Stomach (tissue), 4 donors: ENCODE results near the gene PARP2.

Experiments
- CTCF ChIP-seq, 7 experiments: fragments of 450-650 bp in 4 of 7; fragments of 200-600 bp in 3 of 7; sonication (generic) in 3 of 7; IDR thresholded peaks; one replicate each; pipeline ENCODE4 v1.5.1; 2016 to 2019; ENCODE audit warnings: antibody characterized with exemption in 7 of 7, control low read depth in 2 of 7, mild to moderate bottlenecking in 1 of 7
- EP300 ChIP-seq: sonication (generic); formaldehyde crosslinking; IDR thresholded peaks from one replicate; pipeline ENCODE4 v1.6.1; 2017; ENCODE audit warnings: antibody characterized with exemption
- POLR2A ChIP-seq, 4 donors: fragments of 450-650 bp; IDR thresholded peaks; one replicate each; pipeline ENCODE4 v1.6.1; 2016; ENCODE audit warnings: antibody characterized with exemption in 4 of 4, control low read depth in 2 of 4, mild to moderate bottlenecking in 1 of 4, moderate library complexity in 1 of 4
- POLR2AphosphoS5 ChIP-seq, 3 donors: sonication (generic); formaldehyde crosslinking; IDR thresholded peaks; one replicate each; pipeline ENCODE4 v1.6.1; 2016; ENCODE audit warnings: antibody characterized with exemption in 3 of 3

GRCh38 chr14:20382526-20382925 lies 39.1 kb downstream of the PARP2 start:
- TF ChIP-seq POLR2A (IDR thresholded peaks at IDR 0.05) = no peak
- TF ChIP-seq CTCF (IDR thresholded peaks at IDR 0.05) = no peak
- no peak for TF ChIP-seq POLR2AphosphoS5 (IDR thresholded peaks at IDR 0.05)
- TF ChIP-seq EP300 = no peak
